HTERT RPE-1 (cell line): ENCODE measurements around the gene MOB2.

Source experiments
- in situ Hi-C: fragments of 300-500 bp; cut with MboI; formaldehyde crosslinking; loops from 4 replicates; pipeline ENCODE4 v1.14.3; 2020; ENCODE audit warnings: low sequenced_read_pairs

The MOB2 gene

DNA sequence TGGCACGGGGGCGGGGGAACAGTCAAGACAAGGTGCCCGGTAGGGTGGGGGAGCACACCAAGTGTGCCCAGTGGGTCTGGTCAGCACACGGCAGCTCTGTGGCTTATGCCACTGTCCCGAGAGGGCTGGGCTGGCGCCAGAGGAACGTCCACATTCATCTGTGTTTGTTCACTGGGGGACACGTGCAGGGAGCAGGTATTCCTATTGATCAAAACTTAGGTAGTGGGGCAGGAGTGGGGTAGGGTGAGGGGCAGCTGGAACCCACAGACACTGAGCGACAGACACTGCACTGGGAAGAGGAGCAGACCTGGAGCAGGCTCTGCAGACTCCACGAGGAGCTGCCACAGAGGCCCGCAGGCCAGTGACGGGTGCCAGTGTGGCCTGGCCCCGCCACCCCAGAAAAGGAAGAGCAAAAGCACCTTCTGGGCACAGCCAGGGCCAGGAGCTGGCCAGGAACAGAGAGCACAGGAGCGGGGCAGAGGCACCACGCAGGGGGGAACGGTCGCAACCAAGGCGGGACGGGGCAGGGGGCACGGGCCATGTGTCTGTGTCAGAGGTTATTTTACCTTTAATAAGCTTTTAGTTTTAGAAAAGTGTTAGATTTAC, 2.1 kb upstream of the MOB2 start:
- in situ Hi-C loops: no loop called here

DNA sequence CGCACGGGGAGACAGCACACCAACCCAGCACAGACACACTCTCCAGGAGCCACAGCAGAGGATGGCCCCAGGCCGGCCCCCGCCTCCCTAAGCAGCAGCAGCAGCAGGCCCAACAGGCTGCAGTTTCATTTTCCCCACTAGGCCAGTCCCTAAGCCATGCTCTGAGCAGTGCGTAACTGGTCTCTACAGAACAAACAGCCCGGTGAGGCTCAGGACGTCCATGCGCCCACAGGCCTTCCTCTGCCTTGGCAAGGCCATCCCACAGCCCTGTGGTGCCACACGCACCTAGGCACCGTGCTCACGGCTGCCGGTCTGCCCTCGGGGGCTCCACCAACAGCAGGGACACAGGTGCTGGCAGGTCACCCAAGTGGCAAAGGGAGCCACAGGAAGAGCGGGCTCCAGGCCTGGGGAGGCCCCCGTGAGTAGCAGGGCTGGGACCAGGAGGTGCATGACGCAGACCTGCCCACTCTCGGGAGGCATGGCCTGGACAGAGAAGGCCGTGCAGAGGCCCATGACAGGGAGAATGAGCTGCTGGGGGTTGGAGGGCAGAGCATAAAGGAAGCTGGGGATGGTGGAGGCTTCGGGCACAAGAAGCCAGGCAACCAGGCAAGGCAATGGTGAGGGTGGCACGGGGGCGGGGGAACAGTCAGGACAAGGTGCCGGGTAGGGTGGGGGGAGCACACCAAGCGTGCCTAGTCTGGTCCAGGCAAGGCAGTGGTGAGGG, 1.4 kb upstream of the MOB2 start:
- in situ Hi-C loops: no loop called here

- in situ Hi-C loops: no loop called here
These were observed 692 bp upstream of the MOB2 start for GRCh38 chr11:1487091-1487850.

GRCh38 chr11:1485504-1485885, 1.1 kb downstream of the MOB2 start:
- in situ Hi-C loops: no loop called here

GRCh38 chr11:1484695-1485503, 1.7 kb downstream of the MOB2 start:
- in situ Hi-C loops: no loop called here

GRCh38 chr11:1484061-1484671, 2.4 kb downstream of the MOB2 start:
- in situ Hi-C loops: no loop called here

- in situ Hi-C loops: no loop called here
These were observed 3.1 kb downstream of the MOB2 start for GRCh38 chr11:1483445-1483961.

- in situ Hi-C loops: no loop called here
These were observed 3.8 kb downstream of the MOB2 start for GRCh38 chr11:1482581-1483444.

DNA sequence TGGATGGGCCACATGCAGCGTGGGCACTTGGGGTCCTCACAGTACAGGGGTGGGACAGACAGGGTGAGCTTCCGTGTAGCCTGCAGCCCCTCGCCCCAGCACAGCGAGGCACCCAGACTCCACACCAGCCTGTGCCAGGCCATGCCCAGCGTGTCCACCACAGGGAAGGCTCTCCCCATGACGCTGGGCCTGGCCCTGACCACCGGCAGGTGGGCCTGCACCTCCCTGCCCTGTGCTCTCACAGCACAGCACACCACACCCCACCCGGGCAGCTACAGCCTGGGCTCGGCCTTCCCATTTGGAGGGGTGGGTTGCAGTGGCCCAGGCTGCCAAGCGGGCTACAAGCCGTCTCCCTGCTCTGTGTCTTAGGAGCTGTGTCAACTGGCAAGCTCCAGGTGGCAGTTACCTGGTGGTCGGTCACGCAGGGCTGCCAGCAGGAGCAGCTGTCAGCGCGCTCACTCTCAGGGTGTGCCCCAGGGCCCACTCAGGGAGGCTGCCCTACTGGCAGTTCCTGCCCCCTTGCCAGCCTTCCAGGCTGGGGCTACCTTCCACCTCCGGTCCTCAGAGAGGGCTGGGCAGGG, 4.6 kb downstream of the MOB2 start:
- in situ Hi-C loops: no loop called here

DNA sequence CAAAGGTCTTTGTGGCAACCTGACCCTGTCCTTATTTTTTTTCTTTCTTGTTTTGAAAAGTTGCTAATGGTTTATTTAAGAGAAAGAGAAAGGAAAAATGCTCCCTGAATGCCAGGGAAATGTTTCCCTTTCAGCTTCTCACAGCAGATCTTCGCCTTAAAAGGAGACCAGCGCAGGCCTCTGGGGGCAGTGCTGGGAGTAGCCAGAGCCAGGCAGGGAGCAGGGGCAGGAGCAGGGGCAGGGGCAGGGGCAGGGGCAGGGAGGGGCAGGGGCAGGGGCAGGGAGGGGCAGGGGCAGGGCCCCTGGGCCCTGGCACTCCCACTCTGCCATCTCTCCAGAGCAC, 5.1 kb downstream of the MOB2 start:
- in situ Hi-C loops: no loop called here

- in situ Hi-C loops: no loop called here
These were observed 5.8 kb downstream of the MOB2 start for GRCh38 chr11:1480555-1481482.

DNA sequence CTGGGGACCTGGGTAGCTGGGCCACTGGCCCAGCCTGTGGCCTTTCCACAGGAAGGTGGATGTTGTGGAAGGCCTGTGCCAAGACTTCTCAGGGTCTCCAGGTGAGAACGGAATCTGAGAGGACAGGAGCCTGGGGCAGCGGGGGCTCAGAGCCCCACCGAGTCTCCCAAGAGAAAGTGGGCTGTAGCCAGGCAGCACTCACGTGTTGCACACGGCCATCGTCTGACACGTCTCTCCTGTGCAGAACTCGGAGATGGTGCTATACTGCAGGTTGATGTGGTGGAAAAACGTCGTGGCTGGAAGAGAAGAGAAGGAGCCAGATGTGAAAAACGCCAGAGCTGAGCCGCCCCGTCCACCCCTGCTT, 6.4 kb downstream of the MOB2 start:
- in situ Hi-C loops: no loop called here

DNA sequence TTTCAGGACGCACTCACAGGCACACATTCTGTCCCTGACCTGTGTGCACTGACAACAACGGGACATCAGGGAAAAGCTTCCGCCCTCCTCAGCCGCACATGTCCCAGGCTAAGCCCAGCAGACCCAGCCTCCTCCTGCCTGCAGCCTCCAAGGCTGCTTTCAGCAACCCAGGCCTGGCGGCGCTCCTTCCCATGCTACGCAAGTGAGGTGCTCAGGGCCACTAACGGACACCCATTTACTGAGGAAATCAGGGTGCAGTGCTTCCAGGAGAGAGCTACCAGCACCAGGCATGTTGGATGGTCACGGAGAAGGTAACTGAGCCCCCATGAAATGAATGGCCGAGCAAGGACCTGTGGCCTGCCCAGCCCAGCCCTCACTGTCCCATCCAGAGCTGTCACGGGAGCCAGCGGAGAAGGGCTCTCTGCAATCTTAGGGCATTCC, 6.9 kb downstream of the MOB2 start:
- in situ Hi-C loops: no loop called here

DNA sequence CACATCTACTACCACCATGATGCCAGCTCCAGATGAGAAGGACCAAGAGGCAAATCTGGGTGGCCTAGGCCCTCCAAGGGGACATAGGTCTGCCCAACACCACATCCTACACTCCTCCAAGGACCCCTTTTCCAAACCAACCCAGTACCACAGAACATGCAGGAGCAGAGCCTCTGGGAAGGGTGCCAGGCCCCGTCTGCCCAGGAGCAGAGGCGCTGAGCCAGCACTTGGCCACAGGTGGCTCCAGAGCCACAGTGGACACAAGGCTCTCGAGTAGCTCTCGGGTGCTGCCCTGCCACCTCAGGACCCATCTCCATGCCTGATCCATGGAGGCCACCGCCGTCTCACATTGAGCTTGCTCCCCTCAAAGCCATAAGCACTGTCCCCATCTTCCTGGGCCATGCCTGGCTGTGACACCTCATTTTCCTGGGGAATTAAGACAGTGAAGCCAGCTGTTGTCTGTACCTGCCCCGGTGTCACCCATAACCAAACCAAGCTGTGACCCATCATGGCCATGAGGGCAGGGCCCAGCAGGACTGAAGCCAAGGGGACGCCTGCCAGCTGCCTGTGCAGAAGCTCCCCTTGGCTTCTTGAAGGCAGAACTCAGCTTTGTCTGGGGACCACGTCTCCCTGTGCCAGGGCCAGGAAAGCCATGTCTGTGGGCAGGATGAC, 7.4 kb downstream of the MOB2 start:
- in situ Hi-C loops: no loop called here

DNA sequence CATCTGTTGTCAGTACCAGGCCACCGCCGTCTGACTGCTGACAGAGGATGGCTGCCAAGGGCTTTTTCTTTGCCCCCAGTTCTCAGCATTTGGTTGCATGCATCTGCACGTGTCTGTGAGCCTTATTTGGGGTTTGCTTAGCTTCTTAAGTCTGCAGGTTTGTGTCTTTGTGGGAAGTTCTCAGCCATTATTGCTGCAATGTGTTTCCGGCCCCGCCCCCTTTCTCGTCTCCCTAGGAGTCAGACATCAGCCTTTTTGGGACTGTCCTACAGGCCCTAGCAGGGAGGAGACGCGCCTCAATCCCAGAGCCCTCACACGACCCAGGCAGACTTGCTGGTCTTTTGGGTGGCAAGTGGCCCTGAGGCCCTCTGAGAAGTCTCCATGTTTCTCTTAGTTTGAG, 8.0 kb downstream of the MOB2 start:
- in situ Hi-C loops: no loop called here

- in situ Hi-C loops: no loop called here
These were observed 8.6 kb downstream of the MOB2 start for GRCh38 chr11:1478011-1478410.

GRCh38 chr11:1476940-1477736, 9.4 kb downstream of the MOB2 start:
- in situ Hi-C loops: no loop called here
